ENCODE results near the gene KPNB1.

KPNB1 gene

GRCh38 chr17:47633996-47634395 lies 15.7 kb upstream of the KPNB1 start:
- Histone ChIP-seq H3K27me3 (ENCODE audit: insufficient read depth, poor library complexity, severe bottlenecking) (no peaks in the 10 kb centered on the region), H3K4me3 (replicated peaks; ENCODE audit: insufficient read depth, low read length) (no peak overlapping the region), H3K27ac (replicated peaks) (no peak overlapping the region)
- no peak for TF ChIP-seq CTCF (IDR thresholded peaks at IDR 0.05; ENCODE audit: insufficient read depth, low read length)
- TF ChIP-seq SPI1 (IDR thresholded peaks at IDR 0.05; ENCODE audit: borderline replicate concordance, low read depth), result no peak
- no peak for TF ChIP-seq REST (IDR thresholded peaks at IDR 0.05; ENCODE audit: insufficient replicate concordance, low read depth)
- TF ChIP-seq GABPA (IDR thresholded peaks at IDR 0.05; ENCODE audit: low read depth), result no peak
- no peak for TF ChIP-seq POLR2AphosphoS5 (IDR thresholded peaks at IDR 0.05; ENCODE audit: low read depth)
- DNase-seq (ENCODE audit: low read depth in 1 of 2, low spot score in 1 of 2), result no peak

GRCh38 chr17:47634870-47635269 lies 14.8 kb upstream of the KPNB1 start:
- Histone ChIP-seq H3K4me3 (replicated peaks; ENCODE audit: insufficient read depth, low read length) (no peak overlapping the region), H3K27me3 (ENCODE audit: insufficient read depth, poor library complexity, severe bottlenecking) (no peaks in the 10 kb centered on the region), H3K27ac (replicated peaks) (no peak overlapping the region)
- DNase-seq (ENCODE audit: low read depth in 1 of 2, low spot score in 1 of 2), result no peak
- TF ChIP-seq REST (IDR thresholded peaks at IDR 0.05; ENCODE audit: insufficient replicate concordance, low read depth) (no peak), POLR2AphosphoS5 (IDR thresholded peaks at IDR 0.05; ENCODE audit: low read depth) (no peak), CTCF (IDR thresholded peaks at IDR 0.05; ENCODE audit: insufficient read depth, low read length) (no peak), GABPA (IDR thresholded peaks at IDR 0.05; ENCODE audit: low read depth) (no peak), SPI1 (IDR thresholded peaks at IDR 0.05; ENCODE audit: borderline replicate concordance, low read depth) (no peak)

- Histone ChIP-seq H3K27me3 (ENCODE audit: insufficient read depth, poor library complexity, severe bottlenecking) (no peaks in the 10 kb centered on the region), H3K27ac (replicated peaks) (no peak overlapping the region), H3K4me3 (replicated peaks; ENCODE audit: insufficient read depth, low read length) (no peak overlapping the region)
- no peak for DNase-seq (ENCODE audit: low read depth in 1 of 2, low spot score in 1 of 2)
- TF ChIP-seq GABPA (IDR thresholded peaks at IDR 0.05; ENCODE audit: low read depth) (no peak), REST (IDR thresholded peaks at IDR 0.05; ENCODE audit: insufficient replicate concordance, low read depth) (no peak), POLR2AphosphoS5 (IDR thresholded peaks at IDR 0.05; ENCODE audit: low read depth) (no peak), SPI1 (IDR thresholded peaks at IDR 0.05; ENCODE audit: borderline replicate concordance, low read depth) (no peak), CTCF (IDR thresholded peaks at IDR 0.05; ENCODE audit: insufficient read depth, low read length) (no peak)
Observed at GRCh38 chr17:47635734-47636133, 14.0 kb upstream of the KPNB1 start.
